BJ (cell line): ENCODE measurements around the gene NAT8L. TPM values are rescaled to one million over a fixed set of nuclear protein-coding genes. Genes with fewer than 3 reads are reported as not detected.

Experiments
- CTCF ChIA-PET: fragments of 350-600 bp; formaldehyde crosslinking; extraction: SDS; loops from one replicate; lab custom pipeline; 2021; ENCODE audit warnings: antibody characterized with exemption, inconsistent platforms; lab: Yijun Ruan, JAX
- POLR2A ChIA-PET: fragments of 300-600 bp; sonication (Branson Sonifier 250); formaldehyde crosslinking; extraction: SDS; loops from one replicate; lab custom pipeline; 2021; ENCODE audit warnings: antibody characterized with exemption; lab: Charles Lee
- DNase-seq: peaks from one replicate; pipeline ENCODE4 v3.0.0-alpha.2; 2011; ENCODE audit warnings: low read depth
- H3K27me3 ChIP-seq: 2 replicates; pipeline ENCODE4 v1.6.0; 2011; ENCODE audit warnings: low read length; ENCODE audit not compliant: control insufficient read depth, insufficient read depth
- H3K36me3 ChIP-seq: 2 replicates; pipeline ENCODE4 v1.5.1; 2011; ENCODE audit warnings: low read length; ENCODE audit not compliant: control insufficient read depth, insufficient read depth
- H3K4me3 ChIP-seq: 2 replicates; pipeline ENCODE4 v1.5.1; 2011; ENCODE audit warnings: low read depth, mild to moderate bottlenecking, control low read depth, low read length
- CTCF ChIP-seq: IDR thresholded peaks from 2 replicates; pipeline ENCODE4 v1.5.1; 2011; ENCODE audit warnings: low read depth, mild to moderate bottlenecking, control low read depth, inconsistent platforms, low read length, moderate library complexity; ENCODE audit not compliant: insufficient read depth
- polyA plus RNA-seq: library from polyadenylated mRNA; depleted of rRNA; stranded (reverse); fragments of >200 nt; gene quantifications from 2 replicates; pipeline ENCODE4 v1.2.3, GENCODE V29; 2011

Gene NAT8L
- polyA plus RNA-seq, 1 experiment: 0.04 TPM

GRCh38 chr4:2091990-2092668, 33.0 kb downstream of the NAT8L start:
- no peaks in the 10 kb centered on the region for H3K36me3 ChIP-seq
- TF ChIP-seq CTCF: no peak
- no peak overlapping the region for H3K4me3 ChIP-seq
- DNase-seq: no peak
- ChIA-PET CTCF (no interaction called here), POLR2A (interaction anchor here (0.5 kb wide), 1 partner anchor 168 kb away, joined by 4 read pairs; no protein-coding TSS in a partner anchor)
- H3K27me3 ChIP-seq: peaks cover 2% of the 10 kb centered on the region

- ChIA-PET POLR2A (interaction anchor here (0.5 kb wide), 1 partner anchor 168 kb away, joined by 4 read pairs; no protein-coding TSS in a partner anchor), CTCF (no interaction called here)
- peaks cover 2% of the 10 kb centered on the region for H3K27me3 ChIP-seq
- H3K4me3 ChIP-seq: no peak overlapping the region
- DNase-seq: no peak
- TF ChIP-seq CTCF: no peak
- H3K36me3 ChIP-seq: no peaks in the 10 kb centered on the region
Observed at GRCh38 chr4:2092669-2093053, 33.5 kb downstream of the NAT8L start.

- no peak for DNase-seq
- no peaks in the 10 kb centered on the region for H3K36me3 ChIP-seq
- no peak for TF ChIP-seq CTCF
- H3K27me3 ChIP-seq: peaks cover 2% of the 10 kb centered on the region
- H3K4me3 ChIP-seq: no peak overlapping the region
- ChIA-PET POLR2A (no interaction called here), CTCF (no interaction called here)
Observed at GRCh38 chr4:2093265-2093664, 34.1 kb downstream of the NAT8L start.

- peaks cover 2% of the 10 kb centered on the region for H3K27me3 ChIP-seq
- H3K4me3 ChIP-seq: no peak overlapping the region
- no peaks in the 10 kb centered on the region for H3K36me3 ChIP-seq
- CTCF ChIA-PET: no interaction called here
- POLR2A ChIA-PET: no interaction called here
- DNase-seq: no peak
- no peak for TF ChIP-seq CTCF
Observed at GRCh38 chr4:2094545-2094944, 35.4 kb downstream of the NAT8L start.

GRCh38 chr4:2095236-2096072, 36.3 kb downstream of the NAT8L start:
- no peak overlapping the region for H3K4me3 ChIP-seq
- no peaks in the 10 kb centered on the region for H3K36me3 ChIP-seq
- CTCF ChIA-PET: no interaction called here
- no peak for TF ChIP-seq CTCF
- POLR2A ChIA-PET: no interaction called here
- H3K27me3 ChIP-seq: peaks cover 2% of the 10 kb centered on the region; the same call in 1 of the 2 replicates
- DNase-seq: no peak
